ENCODE measurements around the gene NFATC3.
A peak's percentile ranks its signal among the peaks of the same experiment; 100 is the strongest.

NFATC3 gene

DNA sequence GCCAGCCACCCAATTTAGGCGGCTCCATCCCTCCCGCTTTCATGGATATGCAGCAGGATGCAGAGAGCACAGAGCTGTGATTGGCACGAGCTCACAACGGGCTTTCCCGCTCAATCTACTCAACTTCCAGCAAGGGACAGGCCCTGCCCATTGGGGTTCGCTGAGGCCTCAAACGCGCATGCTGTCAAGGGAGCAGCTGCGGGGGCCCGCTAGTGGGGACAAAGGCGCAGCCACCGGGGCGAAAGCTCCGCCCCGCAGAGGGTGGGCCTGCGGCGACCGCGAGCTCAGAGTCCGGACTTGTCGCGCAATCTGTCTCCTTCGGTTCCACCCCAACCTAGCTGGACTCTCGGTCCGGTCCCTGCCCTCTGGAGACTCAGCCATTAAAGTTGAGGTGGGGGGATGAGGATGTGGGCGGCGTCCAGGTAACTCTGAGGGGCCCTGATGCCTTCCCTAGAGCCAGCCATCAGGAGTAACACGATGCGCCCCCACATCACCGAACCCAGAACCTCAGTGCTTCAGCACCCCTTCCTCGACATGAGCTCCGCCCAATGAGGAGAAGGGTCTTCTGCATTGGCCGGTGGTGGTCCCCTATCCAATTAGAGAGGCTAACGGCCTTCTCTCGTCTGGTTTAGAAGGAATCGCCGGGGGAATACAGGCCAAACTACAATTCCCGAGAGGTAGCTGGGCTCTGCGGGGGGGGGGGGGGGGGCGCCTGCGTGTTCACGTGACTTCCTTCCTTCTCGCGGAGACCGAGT, 489 bp upstream of the NFATC3 start:
- TF ChIP-seq CTCF (conservative IDR thresholded peaks at IDR 0.05; ENCODE audit: low read depth, low read length), result no peak
- Histone ChIP-seq H3K27me3 (ENCODE audit: insufficient read depth, low read depth) (no peaks in the 10 kb centered on the region), H3K79me2 (ENCODE audit: insufficient read depth, low read depth) (peaks cover 39% of the 10 kb centered on the region), H4K20me1 (ENCODE audit: insufficient read depth) (peaks cover 4% of the 10 kb centered on the region; the same call in 1 of the 2 replicates), H3K9ac (peak overlapping the region; percentile 89), H3K27ac (peak overlapping the region; percentile 88), H3K4me2 (peak overlapping the region; percentile 91), H3K4me1 (ENCODE audit: low read depth, poor library complexity, severe bottlenecking) (peaks cover 56% of the 10 kb centered on the region), H2AFZ (ENCODE audit: low read depth) (peak overlapping the region; percentile 97), H3K36me3 (ENCODE audit: insufficient read depth) (no peaks in the 10 kb centered on the region), H3K4me3 (IDR thresholded peaks at IDR 0.05; ENCODE audit: insufficient read depth, low read depth, low read length) (no peak overlapping the region)

- Histone ChIP-seq H3K27me3 (ENCODE audit: insufficient read depth, low read depth) (no peaks in the 10 kb centered on the region), H4K20me1 (ENCODE audit: insufficient read depth) (peaks cover 6% of the 10 kb centered on the region), H3K4me2 (peak overlapping the region; percentile 95), H3K4me3 (IDR thresholded peaks at IDR 0.05; ENCODE audit: insufficient read depth, low read depth, low read length) (no peak overlapping the region), H3K4me1 (ENCODE audit: low read depth, poor library complexity, severe bottlenecking) (peaks cover 68% of the 10 kb centered on the region), H3K9ac (peak overlapping the region; percentile 81; the same call in 1 of the 2 replicates), H3K36me3 (ENCODE audit: insufficient read depth) (no peaks in the 10 kb centered on the region), H3K79me2 (ENCODE audit: insufficient read depth, low read depth) (peaks cover 56% of the 10 kb centered on the region), H3K27ac (peak overlapping the region; percentile 88), H2AFZ (ENCODE audit: low read depth) (peak overlapping the region; percentile 79)
- no peak for TF ChIP-seq CTCF (conservative IDR thresholded peaks at IDR 0.05; ENCODE audit: low read depth, low read length)
Observed at GRCh38 chr16:68086336-68086841, 1.2 kb downstream of the NFATC3 start.

- Histone ChIP-seq H3K4me3 (IDR thresholded peaks at IDR 0.05; ENCODE audit: insufficient read depth, low read depth, low read length) (no peak overlapping the region), H3K4me1 (ENCODE audit: low read depth, poor library complexity, severe bottlenecking) (peaks cover 68% of the 10 kb centered on the region), H3K27ac (peak overlapping the region; percentile 88; the same call in 1 of the 2 replicates), H3K9ac (peak overlapping the region; percentile 81; the same call in 1 of the 2 replicates), H3K4me2 (peak overlapping the region; percentile 95), H3K27me3 (ENCODE audit: insufficient read depth, low read depth) (no peaks in the 10 kb centered on the region), H4K20me1 (ENCODE audit: insufficient read depth) (peaks cover 10% of the 10 kb centered on the region), H2AFZ (ENCODE audit: low read depth) (peak overlapping the region; percentile 79; the same call in 1 of the 2 replicates), H3K79me2 (ENCODE audit: insufficient read depth, low read depth) (peaks cover 61% of the 10 kb centered on the region), H3K36me3 (ENCODE audit: insufficient read depth) (no peaks in the 10 kb centered on the region)
- no peak for TF ChIP-seq CTCF (conservative IDR thresholded peaks at IDR 0.05; ENCODE audit: low read depth, low read length)
Observed at GRCh38 chr16:68086860-68087268, 1.7 kb downstream of the NFATC3 start.

- H3K27me3 ChIP-seq (ENCODE audit: insufficient read depth, low read depth), result no peaks in the 10 kb centered on the region
- no peak overlapping the region for H2AFZ ChIP-seq (ENCODE audit: low read depth)
- TF ChIP-seq CTCF (conservative IDR thresholded peaks at IDR 0.05; ENCODE audit: low read depth, low read length), result no peak
- no peak overlapping the region; the same call in 1 of the 2 replicates for H3K9ac ChIP-seq
- H3K4me2 ChIP-seq, result peak overlapping the region; percentile 95
- H3K79me2 ChIP-seq (ENCODE audit: insufficient read depth, low read depth), result peaks cover 69% of the 10 kb centered on the region
- H3K36me3 ChIP-seq (ENCODE audit: insufficient read depth), result no peaks in the 10 kb centered on the region
- H4K20me1 ChIP-seq (ENCODE audit: insufficient read depth), result peaks cover 11% of the 10 kb centered on the region
- H3K27ac ChIP-seq, result no peak overlapping the region
- no peak overlapping the region for H3K4me3 ChIP-seq (IDR thresholded peaks at IDR 0.05; ENCODE audit: insufficient read depth, low read depth, low read length)
- peaks cover 59% of the 10 kb centered on the region for H3K4me1 ChIP-seq (ENCODE audit: low read depth, poor library complexity, severe bottlenecking)
Observed at GRCh38 chr16:68087688-68088087, 2.5 kb downstream of the NFATC3 start.

All from KMS-11 (cell line).